ENCODE results near the gene MESP2.

MESP2 gene

GRCh38 chr15:89825271-89825940 lies 49.3 kb downstream of the MESP2 start:
- no peaks in the 10 kb centered on the region for H3K9me3 ChIP-seq (ENCODE audit: control insufficient read depth, low read depth, low read length)
- H3K4me1 ChIP-seq (ENCODE audit: control insufficient read depth, low read depth, low read length), result no peaks in the 10 kb centered on the region
- no peak overlapping the region for H3K27ac ChIP-seq (ENCODE audit: low read length)
- H3K9ac ChIP-seq (ENCODE audit: low read length), result no peak overlapping the region
- no peaks in the 10 kb centered on the region for H3K27me3 ChIP-seq (ENCODE audit: control insufficient read depth, insufficient read depth, low read length)
- no peak overlapping the region for H3K4me3 ChIP-seq (ENCODE audit: low read length)
- H3K36me3 ChIP-seq (ENCODE audit: control insufficient read depth, low read depth, low read length), result no peaks in the 10 kb centered on the region

- Histone ChIP-seq H3K27me3 (ENCODE audit: control insufficient read depth, insufficient read depth, low read length) (no peaks in the 10 kb centered on the region), H3K9me3 (ENCODE audit: control insufficient read depth, low read depth, low read length) (no peaks in the 10 kb centered on the region), H3K36me3 (ENCODE audit: control insufficient read depth, low read depth, low read length) (no peaks in the 10 kb centered on the region), H3K9ac (ENCODE audit: low read length) (no peak overlapping the region), H3K4me1 (ENCODE audit: control insufficient read depth, low read depth, low read length) (no peaks in the 10 kb centered on the region), H3K27ac (ENCODE audit: low read length) (no peak overlapping the region), H3K4me3 (ENCODE audit: low read length) (no peak overlapping the region)
These were observed 50.8 kb downstream of the MESP2 start for GRCh38 chr15:89826671-89827655.

GRCh38 chr15:89827829-89828228 lies 51.7 kb downstream of the MESP2 start:
- no peaks in the 10 kb centered on the region for H3K9me3 ChIP-seq (ENCODE audit: control insufficient read depth, low read depth, low read length)
- no peak overlapping the region for H3K9ac ChIP-seq (ENCODE audit: low read length)
- no peak overlapping the region for H3K27ac ChIP-seq (ENCODE audit: low read length)
- no peaks in the 10 kb centered on the region for H3K27me3 ChIP-seq (ENCODE audit: control insufficient read depth, insufficient read depth, low read length)
- H3K36me3 ChIP-seq (ENCODE audit: control insufficient read depth, low read depth, low read length), result peaks cover 1% of the 10 kb centered on the region
- no peak overlapping the region for H3K4me3 ChIP-seq (ENCODE audit: low read length)
- H3K4me1 ChIP-seq (ENCODE audit: control insufficient read depth, low read depth, low read length), result no peaks in the 10 kb centered on the region

Data from iPS-18a (cell line).